Mesothelial cell of epicardium (in vitro differentiated cells): Measurements from ENCODE around the gene SEH1L. TPM values are rescaled to one million over a fixed set of nuclear protein-coding genes. Genes with fewer than 3 reads are reported as not detected.
A peak's percentile ranks its signal among the peaks of the same experiment; 100 is the strongest.
"Not testable (repeated sequence)": the region's sequence is repeated elsewhere in the genome, so short reads cannot be mapped to it uniquely, and the experiment has no call there.

Source experiments
- DNase-seq, 2 experiments: peaks; one replicate each; pipeline ENCODE4 v3.0.0; 2021; ENCODE audit warnings: low spot score in 2 of 2; ENCODE audit not compliant: unreplicated experiment in 2 of 2
- H3K27ac Mint-ChIP-seq: 2 replicates; pipeline ENCODE4 v1.8.0; 2021; ENCODE audit warnings: mixed read lengths
- H3K27me3 Mint-ChIP-seq: 2 replicates; pipeline ENCODE4 v1.8.0; 2021; ENCODE audit warnings: low read depth, mixed read lengths
- H3K36me3 Mint-ChIP-seq: 2 replicates; pipeline ENCODE4 v1.8.0; 2021; ENCODE audit warnings: mixed read lengths
- H3K4me1 Mint-ChIP-seq: 2 replicates; pipeline ENCODE4 v1.8.0; 2021; ENCODE audit warnings: mixed read lengths
- H3K4me3 Mint-ChIP-seq: 2 replicates; pipeline ENCODE4 v1.8.0; 2021; ENCODE audit warnings: mild to moderate bottlenecking, moderate library complexity, mixed read lengths
- H3K9me3 Mint-ChIP-seq: 2 replicates; pipeline ENCODE4 v1.8.0; 2021; ENCODE audit warnings: mixed read lengths
- CTCF ChIP-seq: fragments of 200-600 bp; sonication (generic); IDR thresholded peaks from one replicate; pipeline ENCODE4 v1.5.0; 2021; ENCODE audit warnings: antibody characterized with exemption; ENCODE audit not compliant: unreplicated experiment
- total RNA-seq: library from RNA; stranded (reverse); gene quantifications from 3 replicates; pipeline ENCODE4 v1.2.1, GENCODE V29; 2021

Gene SEH1L
- total RNA-seq, 1 donor from 2014 or later: 51.5 TPM

DNA sequence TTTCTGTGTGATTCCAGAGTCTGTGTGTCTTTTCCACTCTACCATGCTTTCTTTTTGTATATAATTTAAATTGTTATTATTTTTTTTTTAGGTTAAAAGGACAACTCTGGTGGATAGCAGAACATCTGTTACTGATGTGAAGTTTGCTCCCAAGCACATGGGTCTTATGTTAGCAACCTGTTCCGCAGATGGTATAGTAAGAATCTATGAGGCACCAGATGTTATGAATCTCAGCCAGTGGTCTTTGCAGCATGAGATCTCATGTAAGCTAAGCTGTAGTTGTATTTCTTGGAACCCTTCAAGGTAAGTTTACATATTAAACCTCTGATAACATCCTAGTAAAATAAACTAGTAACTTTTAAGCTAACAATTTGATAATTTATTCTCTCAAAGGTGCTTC lies 15.3 kb downstream of the SEH1L start:
- no peak overlapping the region for H3K27ac Mint-ChIP-seq
- no peak for DNase-seq
- H3K36me3 Mint-ChIP-seq: peaks cover 39% of the 10 kb centered on the region
- peaks cover 7% of the 10 kb centered on the region for H3K9me3 Mint-ChIP-seq
- peaks cover 19% of the 10 kb centered on the region for H3K4me1 Mint-ChIP-seq
- H3K27me3 Mint-ChIP-seq: no peaks in the 10 kb centered on the region
- no peak for TF ChIP-seq CTCF
- no peak overlapping the region for H3K4me3 Mint-ChIP-seq

DNA sequence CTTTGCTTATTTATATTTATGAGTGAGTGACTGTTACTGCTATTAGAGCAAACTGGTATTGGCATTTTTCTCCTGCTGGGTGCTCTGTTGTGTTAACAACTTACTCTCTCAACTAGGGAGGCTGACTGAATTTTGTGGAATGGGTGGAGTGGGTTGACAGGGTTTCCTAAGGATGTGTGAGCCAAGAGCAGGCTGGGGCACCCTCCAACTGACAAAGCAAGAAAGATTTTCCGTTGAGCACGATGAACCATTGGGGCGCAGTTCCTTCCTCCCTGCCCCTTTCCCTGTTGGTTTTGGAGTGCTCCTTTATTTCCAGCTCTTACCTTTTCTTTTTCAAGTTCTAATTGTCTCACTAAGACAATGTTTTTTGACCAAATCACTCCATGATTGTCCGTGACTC lies 20.3 kb downstream of the SEH1L start:
- Mint-ChIP-seq H3K27ac (peak overlapping the region; percentile 44), H3K9me3 (no peaks in the 10 kb centered on the region), H3K4me1 (no peaks in the 10 kb centered on the region), H3K27me3 (no peaks in the 10 kb centered on the region), H3K4me3 (no peak overlapping the region), H3K36me3 (peaks cover 44% of the 10 kb centered on the region)
- no peak for TF ChIP-seq CTCF
- no peak for DNase-seq

DNA sequence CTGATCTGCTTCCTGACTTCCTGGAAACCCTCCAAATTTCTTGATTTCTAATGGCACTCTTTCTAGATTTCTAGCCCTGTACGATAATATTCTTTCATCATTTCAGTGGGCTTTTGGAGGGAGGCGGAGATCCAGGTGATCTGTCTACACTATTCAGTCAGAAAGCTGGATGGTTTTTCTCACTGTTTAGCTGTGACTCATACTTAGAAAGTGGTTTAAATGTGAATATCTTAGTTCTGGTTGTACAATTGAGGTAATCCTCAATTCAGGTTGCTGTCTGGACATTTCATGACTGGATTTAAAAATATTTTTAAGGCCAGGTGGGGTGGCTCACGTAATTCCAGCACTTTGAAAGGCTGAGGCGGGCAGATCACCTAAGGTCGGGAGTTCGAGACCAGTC lies 20.8 kb downstream of the SEH1L start:
- Mint-ChIP-seq H3K4me3 (no peak overlapping the region), H3K9me3 (no peaks in the 10 kb centered on the region), H3K27ac (peak overlapping the region; percentile 44), H3K36me3 (peaks cover 41% of the 10 kb centered on the region), H3K4me1 (no peaks in the 10 kb centered on the region), H3K27me3 (no peaks in the 10 kb centered on the region)
- no peak for TF ChIP-seq CTCF
- no peak for DNase-seq

GRCh38 chr18:12973562-12974213 lies 25.9 kb downstream of the SEH1L start:
- H3K4me1 Mint-ChIP-seq: no peaks in the 10 kb centered on the region
- H3K4me3 Mint-ChIP-seq: no peak overlapping the region
- H3K27me3 Mint-ChIP-seq: no peaks in the 10 kb centered on the region
- peaks cover 4% of the 10 kb centered on the region for H3K9me3 Mint-ChIP-seq
- DNase-seq: no peak
- no peak overlapping the region for H3K27ac Mint-ChIP-seq
- peaks cover 48% of the 10 kb centered on the region for H3K36me3 Mint-ChIP-seq
- TF ChIP-seq CTCF: no peak

DNA sequence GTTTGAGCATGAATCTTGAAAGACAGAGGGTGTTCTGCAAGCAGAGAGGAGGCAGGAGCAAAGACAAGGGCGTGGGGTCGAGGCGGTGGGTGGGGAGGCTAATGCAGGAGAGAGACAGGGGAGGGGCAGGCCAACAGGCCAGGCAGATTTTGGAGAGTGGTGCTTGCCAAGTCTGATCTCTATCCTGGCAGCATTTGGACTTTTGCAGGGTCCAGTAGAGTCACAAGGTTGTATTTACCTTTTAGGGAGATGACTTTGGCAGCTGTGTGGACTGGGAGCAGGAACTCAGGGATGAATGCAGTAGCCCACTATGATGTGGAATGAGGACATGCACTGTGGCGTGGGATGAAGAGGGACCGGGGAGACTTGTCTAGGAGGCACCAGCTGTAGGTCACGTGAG lies 27.7 kb downstream of the SEH1L start:
- TF ChIP-seq CTCF: no peak
- no peak overlapping the region for H3K27ac Mint-ChIP-seq

GRCh38 chr18:12976305-12976704 lies 28.5 kb downstream of the SEH1L start:
- Mint-ChIP-seq H3K36me3 (peaks cover 43% of the 10 kb centered on the region), H3K4me3 (no peak overlapping the region), H3K27ac (no peak overlapping the region), H3K9me3 (peaks cover 6% of the 10 kb centered on the region), H3K27me3 (no peaks in the 10 kb centered on the region), H3K4me1 (no peaks in the 10 kb centered on the region)
- no peak for TF ChIP-seq CTCF
- DNase-seq: no peak

More for the DNA sequence above, 27.7 kb downstream of the SEH1L start:
- Mint-ChIP-seq H3K4me3 (no peak overlapping the region), H3K9me3 (peaks cover 6% of the 10 kb centered on the region), H3K36me3 (peaks cover 46% of the 10 kb centered on the region), H3K27me3 (no peaks in the 10 kb centered on the region), H3K4me1 (no peaks in the 10 kb centered on the region)
- DNase-seq: no peak

DNA sequence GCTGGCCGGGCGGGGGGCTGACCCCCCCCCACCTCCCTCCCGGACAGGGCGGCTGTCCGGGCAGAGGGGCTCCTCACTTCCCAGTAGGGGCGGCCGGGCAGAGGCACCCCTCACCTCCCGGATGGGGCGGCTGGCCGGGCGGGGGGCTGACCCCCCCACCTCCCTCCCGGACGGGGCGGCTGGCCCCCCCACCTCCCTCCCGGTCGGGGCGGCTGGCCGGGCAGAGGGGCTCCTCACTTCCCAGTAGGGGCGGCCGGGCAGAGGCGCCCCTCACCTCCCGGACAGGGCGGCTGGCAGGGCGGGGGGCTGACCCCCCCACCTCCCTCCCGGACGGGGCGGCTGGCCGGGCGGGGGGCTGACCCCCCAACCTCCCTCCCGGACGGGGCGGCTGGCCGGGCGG lies 32.3 kb downstream of the SEH1L start:
- H3K27ac Mint-ChIP-seq, DNase-seq, H3K4me3 Mint-ChIP-seq, H3K27me3 Mint-ChIP-seq, H3K9me3 Mint-ChIP-seq, H3K4me1 Mint-ChIP-seq: not testable (repeated sequence)
- H3K36me3 Mint-ChIP-seq: peaks cover 33% of the 10 kb centered on the region
